ENCODE results near the gene ERCC2. TPM values are rescaled to one million over a fixed set of nuclear protein-coding genes. Genes with fewer than 3 reads are reported as not detected.
"Not testable (repeated sequence)": the region's sequence is repeated elsewhere in the genome, so short reads cannot be mapped to it uniquely, and the experiment has no call there.

The ERCC2 gene
- total and polyA plus RNA-seq, 9 donors, result 6.6 to 19.9 (median 15.0) TPM

DNA sequence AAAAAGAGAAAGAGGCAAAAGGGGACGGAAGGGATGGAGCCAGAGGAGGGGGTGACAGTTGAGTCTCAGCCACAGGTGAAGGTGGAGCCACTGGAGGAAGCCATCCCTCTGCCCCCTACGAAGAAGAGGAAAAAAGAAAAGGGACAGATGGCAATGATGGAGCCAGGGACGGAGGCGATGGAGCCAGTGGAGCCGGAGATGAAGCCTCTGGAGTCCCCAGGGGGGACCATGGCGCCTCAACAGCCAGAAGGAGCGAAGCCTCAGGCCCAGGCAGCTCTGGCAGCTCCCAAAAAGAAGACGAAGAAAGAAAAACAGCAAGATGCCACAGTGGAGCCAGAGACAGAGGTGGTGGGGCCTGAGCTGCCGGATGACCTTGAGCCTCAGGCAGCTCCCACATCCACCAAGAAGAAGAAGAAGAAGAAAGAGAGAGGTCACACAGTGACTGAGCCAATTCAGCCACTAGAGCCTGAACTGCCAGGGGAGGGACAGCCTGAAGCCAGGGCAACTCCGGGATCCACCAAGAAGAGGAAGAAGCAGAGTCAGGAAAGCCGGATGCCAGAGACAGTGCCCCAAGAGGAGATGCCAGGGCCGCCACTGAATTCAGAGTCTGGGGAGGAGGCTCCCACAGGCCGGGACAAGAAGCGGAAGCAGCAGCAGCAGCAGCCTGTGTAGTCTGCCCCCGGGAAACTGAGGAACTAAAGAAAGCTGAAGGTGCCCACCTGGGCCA lies 38.6 kb upstream of the ERCC2 start:
- no peak for DNase-seq
- Histone ChIP-seq H3K4me1 (ENCODE audit: control insufficient read depth, insufficient read depth, low read length) (peaks cover 32% of the 10 kb centered on the region), H3K9me3 (replicated peaks; ENCODE audit: control insufficient read depth, low read depth, low read length) (no peaks in the 10 kb centered on the region), H3K27me3 (ENCODE audit: control insufficient read depth, insufficient read depth, low read length) (peaks cover 21% of the 10 kb centered on the region), H3K36me3 (ENCODE audit: control insufficient read depth, insufficient read depth, low read length) (peaks cover 32% of the 10 kb centered on the region), H3K4me3 (ENCODE audit: low read length) (no peak overlapping the region), H3K27ac (ENCODE audit: low read length) (no peak overlapping the region)
- 79% methylated on average over 14 of the region's 15 CpGs for WGBS (ENCODE audit: insufficient coverage)

DNA sequence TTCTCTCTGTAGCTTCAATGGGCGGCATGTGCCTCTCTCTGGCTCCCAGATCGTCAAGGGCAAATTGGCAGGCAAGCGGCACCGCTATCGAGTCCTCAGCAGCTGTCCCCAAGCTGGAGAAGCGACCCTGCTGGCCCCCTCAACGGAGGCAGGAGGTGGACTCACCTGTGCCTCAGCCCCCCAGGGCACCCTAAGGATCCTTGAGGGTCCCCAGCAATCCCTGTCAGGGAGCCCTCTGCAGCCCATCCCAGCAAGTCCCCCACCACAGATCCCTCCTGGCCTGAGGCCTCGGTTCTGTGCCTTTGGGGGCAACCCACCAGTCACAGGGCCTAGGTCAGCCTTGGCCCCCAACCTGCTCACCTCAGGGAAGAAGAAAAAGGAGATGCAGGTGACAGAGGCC lies 37.7 kb upstream of the ERCC2 start:
- WGBS (ENCODE audit: insufficient coverage), result 88% methylated on average over 7 of the region's 8 CpGs
- H3K4me3 ChIP-seq (ENCODE audit: low read length), result no peak overlapping the region
- peaks cover 29% of the 10 kb centered on the region for H3K27me3 ChIP-seq (ENCODE audit: control insufficient read depth, insufficient read depth, low read length)
- peaks cover 24% of the 10 kb centered on the region for H3K36me3 ChIP-seq (ENCODE audit: control insufficient read depth, insufficient read depth, low read length)
- no peak overlapping the region for H3K27ac ChIP-seq (ENCODE audit: low read length)
- DNase-seq, result no peak
- peaks cover 34% of the 10 kb centered on the region for H3K4me1 ChIP-seq (ENCODE audit: control insufficient read depth, insufficient read depth, low read length)
- no peaks in the 10 kb centered on the region for H3K9me3 ChIP-seq (replicated peaks; ENCODE audit: control insufficient read depth, low read depth, low read length)

DNA sequence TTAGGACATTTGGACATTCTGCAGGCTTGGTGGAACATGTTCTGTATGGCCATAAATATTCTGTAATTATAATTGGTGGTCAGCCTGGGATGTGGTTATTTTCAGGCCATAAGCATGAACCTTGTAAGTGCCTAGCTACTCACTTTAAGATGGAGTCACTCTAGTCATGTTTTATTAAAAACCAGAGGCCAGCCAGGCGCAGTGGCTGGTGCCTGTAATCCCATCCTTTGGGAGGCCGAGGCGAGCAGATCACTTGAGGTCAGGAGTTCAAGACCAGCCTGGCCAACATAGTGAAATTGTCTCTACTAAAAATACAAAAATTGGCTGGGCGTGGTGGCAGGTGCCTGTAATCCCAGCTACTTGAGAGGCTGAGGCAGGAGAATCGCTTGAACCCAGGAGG lies 37.2 kb upstream of the ERCC2 start:
- not testable (repeated sequence) for DNase-seq; H3K9me3 ChIP-seq (replicated peaks; ENCODE audit: control insufficient read depth, low read depth, low read length); H3K4me3 ChIP-seq (ENCODE audit: low read length); H3K27ac ChIP-seq (ENCODE audit: low read length)
- Histone ChIP-seq H3K4me1 (ENCODE audit: control insufficient read depth, insufficient read depth, low read length) (peaks cover 38% of the 10 kb centered on the region), H3K27me3 (ENCODE audit: control insufficient read depth, insufficient read depth, low read length) (peaks cover 35% of the 10 kb centered on the region), H3K36me3 (ENCODE audit: control insufficient read depth, insufficient read depth, low read length) (peaks cover 18% of the 10 kb centered on the region)
- WGBS (ENCODE audit: insufficient coverage), result 90% methylated on average over 2 of the region's 5 CpGs

DNA sequence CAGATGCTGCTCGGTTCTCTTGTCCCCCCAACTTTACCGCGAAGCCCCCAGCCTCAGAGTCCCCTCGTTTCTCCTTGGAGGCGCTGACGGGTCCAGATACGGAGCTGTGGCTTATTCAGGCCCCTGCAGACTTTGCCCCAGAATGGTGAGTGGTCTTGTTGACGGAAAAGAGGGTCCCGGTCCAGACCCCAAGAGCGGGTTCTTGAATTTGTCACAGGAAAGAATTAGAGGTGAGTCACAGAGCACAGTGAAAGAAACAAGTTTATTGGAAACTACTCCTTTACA lies 36.7 kb upstream of the ERCC2 start:
- peaks cover 40% of the 10 kb centered on the region for H3K27me3 ChIP-seq (ENCODE audit: control insufficient read depth, insufficient read depth, low read length)
- peak overlapping the region; percentile 79 for H3K4me3 ChIP-seq (ENCODE audit: low read length)
- H3K27ac ChIP-seq (ENCODE audit: low read length), result no peak overlapping the region
- no peaks in the 10 kb centered on the region for H3K9me3 ChIP-seq (replicated peaks; ENCODE audit: control insufficient read depth, low read depth, low read length)
- 0% methylated on average over 3 of the region's 10 CpGs for WGBS (ENCODE audit: insufficient coverage)
- peaks cover 18% of the 10 kb centered on the region for H3K36me3 ChIP-seq (ENCODE audit: control insufficient read depth, insufficient read depth, low read length)
- DNase-seq, result no peak
- H3K4me1 ChIP-seq (ENCODE audit: control insufficient read depth, insufficient read depth, low read length), result peaks cover 39% of the 10 kb centered on the region

DNA sequence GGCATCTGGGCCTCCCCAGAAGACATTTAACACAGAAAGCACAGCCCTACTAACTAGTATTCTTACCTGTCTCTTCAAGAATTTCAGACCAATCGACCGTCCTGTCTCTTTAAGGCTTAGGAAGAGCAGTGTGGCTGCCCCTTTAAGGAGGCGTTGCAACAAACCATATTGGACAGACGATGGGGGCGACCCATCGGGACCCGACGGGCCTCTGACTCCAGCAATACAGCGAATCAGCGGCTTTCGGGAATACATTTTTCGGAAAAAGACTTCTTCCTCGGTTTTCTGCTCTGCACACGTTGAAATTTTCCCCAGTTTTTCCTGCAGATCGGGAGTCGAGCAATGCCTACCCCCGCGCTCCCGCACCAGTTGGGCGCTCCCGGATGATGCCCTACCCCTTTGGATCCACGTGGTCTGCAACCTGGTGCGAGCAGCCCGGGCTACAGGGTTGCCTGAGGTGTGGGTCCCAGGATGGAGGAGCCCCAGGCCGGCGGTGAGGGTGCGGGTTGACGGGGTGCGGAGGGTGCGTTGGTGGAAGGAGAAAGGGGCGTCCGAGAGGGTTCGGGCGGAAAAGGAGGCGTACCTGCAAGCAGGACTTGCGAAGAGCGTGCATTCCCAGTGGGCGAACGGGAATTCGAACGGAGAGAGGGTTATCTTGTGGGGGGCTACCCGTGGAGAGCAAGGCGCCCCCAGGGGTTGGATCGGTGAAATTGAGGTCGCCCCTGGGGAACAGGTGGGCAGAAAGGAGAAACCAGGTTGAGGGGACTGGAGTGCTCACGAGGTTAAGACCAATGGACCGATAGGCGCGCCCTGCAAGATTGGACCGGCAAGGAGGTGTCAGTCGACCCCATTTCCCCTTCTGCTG lies 36.1 kb upstream of the ERCC2 start, which contains the start of gene POLR1G:
POLR1G (plus strand) TSS at position 419 of the 865 bp plus-strand sequence; CDS start at position 472, 53 bp downstream.
- under 1% methylated on average over 51 of the region's 51 CpGs for WGBS (ENCODE audit: insufficient coverage)
- H3K4me3 ChIP-seq (ENCODE audit: low read length), result peak within 1 kb of the TSS; percentile 79
- peak; percentile 93 for DNase-seq
- H3K4me1 ChIP-seq (ENCODE audit: control insufficient read depth, insufficient read depth, low read length), result peaks cover 39% of the 10 kb centered on the region
- no peaks in the 10 kb centered on the region for H3K9me3 ChIP-seq (replicated peaks; ENCODE audit: control insufficient read depth, low read depth, low read length)
- peaks cover 17% of the 10 kb centered on the region for H3K36me3 ChIP-seq (ENCODE audit: control insufficient read depth, insufficient read depth, low read length)
- H3K27me3 ChIP-seq (ENCODE audit: control insufficient read depth, insufficient read depth, low read length), result peaks cover 44% of the 10 kb centered on the region
- peak within 1 kb of the TSS; percentile 90 for H3K27ac ChIP-seq (ENCODE audit: low read length)

DNA sequence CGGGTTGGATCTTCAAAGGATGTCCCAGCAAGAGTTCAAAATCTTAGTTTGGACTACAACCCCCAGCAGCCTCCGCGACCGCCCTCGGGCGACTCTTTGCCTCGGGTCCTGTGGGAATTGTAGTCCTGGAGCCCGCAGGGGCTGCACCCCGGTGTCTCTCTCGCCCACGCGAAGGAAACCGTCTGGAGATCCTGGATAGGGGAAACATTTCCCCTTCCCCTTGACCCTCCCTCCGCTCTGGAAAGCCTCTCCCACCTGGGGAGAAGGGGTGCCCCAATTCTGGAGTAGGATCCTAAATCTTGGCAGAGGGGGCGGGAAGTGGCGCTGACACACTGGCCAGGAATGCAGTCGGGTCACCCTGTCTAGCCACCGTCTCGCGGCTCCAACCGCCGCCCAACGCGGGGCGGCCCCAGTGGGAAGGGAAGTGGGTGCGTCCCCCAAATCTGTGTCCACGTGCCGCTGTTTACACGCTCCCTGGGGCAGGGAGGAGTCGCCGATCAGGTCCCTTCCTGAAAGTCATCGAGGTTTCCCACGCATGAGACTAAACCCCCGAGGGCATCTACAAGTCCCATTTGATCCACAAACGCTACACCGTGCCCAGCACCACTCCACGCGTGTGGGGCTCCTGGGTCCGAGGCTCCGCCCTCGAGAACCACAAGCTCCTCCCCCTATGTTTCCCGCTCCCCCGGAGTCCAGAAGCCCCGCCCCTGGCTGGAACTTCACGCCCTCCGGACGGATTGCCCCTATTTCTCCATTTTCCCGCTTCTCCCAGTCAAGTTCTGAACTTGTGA lies 35.3 kb upstream of the ERCC2 start:
- peaks cover 39% of the 10 kb centered on the region for H3K4me1 ChIP-seq (ENCODE audit: control insufficient read depth, insufficient read depth, low read length)
- WGBS (ENCODE audit: insufficient coverage), result under 1% methylated on average over 36 of the region's 48 CpGs
- peak overlapping the region; percentile 90 for H3K27ac ChIP-seq (ENCODE audit: low read length)

DNA sequence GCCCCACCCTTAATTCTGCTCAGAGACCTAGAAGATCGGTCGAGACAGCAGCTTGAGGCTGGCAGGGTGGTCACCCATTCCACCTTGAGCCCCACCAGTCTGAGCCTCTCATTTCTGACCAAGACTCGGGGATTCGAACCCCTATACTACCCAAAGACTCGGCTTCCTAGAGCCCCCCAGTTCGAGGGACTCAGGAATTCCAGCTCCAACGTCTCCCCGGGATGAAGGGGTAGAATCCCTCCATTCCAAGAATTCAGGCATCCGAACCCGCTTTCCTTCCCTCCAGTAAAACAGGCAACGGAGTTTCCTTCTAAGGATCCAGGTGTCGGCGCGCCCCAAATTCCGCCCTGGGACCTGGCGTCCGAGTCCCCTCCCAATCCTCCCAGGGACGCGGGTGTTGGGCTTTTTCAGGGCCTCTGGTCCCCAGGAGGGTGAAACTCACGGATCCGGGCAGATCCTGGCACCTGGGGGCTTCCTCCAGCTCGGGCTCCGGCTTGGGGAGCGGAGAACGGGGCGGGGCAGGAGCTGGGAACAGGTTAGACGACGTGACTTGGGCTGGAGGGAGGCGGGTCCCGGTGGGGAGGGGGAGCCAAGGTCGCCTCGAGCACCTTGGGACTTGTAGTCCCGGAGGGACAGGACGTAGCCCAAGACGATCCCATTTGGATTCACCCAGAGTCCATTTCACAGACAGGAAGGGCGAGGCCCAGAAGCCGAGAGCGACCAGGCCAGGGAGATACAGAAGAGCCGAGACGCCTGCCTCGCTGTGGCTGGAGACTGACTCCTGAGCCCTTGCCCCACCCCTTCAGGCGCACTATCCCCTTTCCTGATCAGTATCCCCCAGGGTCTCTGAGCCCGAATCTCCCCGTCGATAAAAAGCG lies 34.4 kb upstream of the ERCC2 start, which contains the start of gene PPP1R13L:
PPP1R13L (minus strand) TSS at position 513 of the 878 bp plus-strand sequence. CDS start 6,751 bp downstream, outside the sequence.
- H3K4me1 ChIP-seq (ENCODE audit: control insufficient read depth, insufficient read depth, low read length), result peaks cover 39% of the 10 kb centered on the region
- peak; percentile 61 for DNase-seq
- H3K27me3 ChIP-seq (ENCODE audit: control insufficient read depth, insufficient read depth, low read length), result peaks cover 48% of the 10 kb centered on the region

More for the DNA sequence above, 35.3 kb upstream of the ERCC2 start:
- peak; percentile 92 for DNase-seq
- Histone ChIP-seq H3K4me3 (ENCODE audit: low read length) (peak overlapping the region; percentile 79), H3K36me3 (ENCODE audit: control insufficient read depth, insufficient read depth, low read length) (peaks cover 11% of the 10 kb centered on the region), H3K9me3 (replicated peaks; ENCODE audit: control insufficient read depth, low read depth, low read length) (no peaks in the 10 kb centered on the region), H3K27me3 (ENCODE audit: control insufficient read depth, insufficient read depth, low read length) (peaks cover 44% of the 10 kb centered on the region)

DNA sequence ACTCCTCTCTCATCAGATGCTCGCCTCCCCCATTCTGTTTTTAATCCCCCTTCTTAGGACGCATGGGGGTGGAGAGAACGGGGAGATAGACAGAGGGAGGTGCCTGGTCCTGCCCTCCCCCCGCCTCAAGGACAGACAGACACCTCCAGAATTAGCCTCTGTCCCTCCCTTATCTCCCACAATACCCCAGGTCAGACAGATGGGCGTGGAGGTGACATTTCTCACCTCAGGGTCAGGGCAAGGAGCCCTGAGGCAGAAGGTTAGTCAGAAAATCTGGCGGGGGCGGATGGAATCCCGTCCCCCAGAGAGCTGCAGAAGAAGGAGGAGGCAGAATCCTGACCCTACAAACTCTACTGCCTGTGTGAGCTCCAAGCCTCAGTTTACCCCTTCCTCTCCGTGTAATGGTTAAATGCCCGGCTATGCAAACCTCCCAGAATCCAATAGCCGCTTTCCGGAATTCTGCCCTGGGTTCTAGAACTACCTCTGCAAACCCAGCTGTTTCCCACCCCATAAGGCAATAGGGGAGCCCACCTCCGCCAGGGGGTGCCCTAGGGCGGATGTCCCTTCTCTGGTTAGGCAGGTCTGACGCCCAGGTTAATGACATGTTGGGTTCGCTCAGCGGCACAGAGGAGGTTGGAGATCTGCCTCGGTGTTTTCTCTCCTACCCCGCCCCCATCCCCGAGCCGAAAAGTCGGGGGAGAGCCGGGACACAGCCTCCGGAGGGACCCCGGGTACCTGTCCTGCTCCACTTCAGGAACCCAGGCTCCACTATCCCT lies 33.6 kb upstream of the ERCC2 start:
- WGBS (ENCODE audit: insufficient coverage), result 6% methylated on average over 15 of the region's 25 CpGs
- H3K9me3 ChIP-seq (replicated peaks; ENCODE audit: control insufficient read depth, low read depth, low read length), result no peaks in the 10 kb centered on the region
- H3K4me1 ChIP-seq (ENCODE audit: control insufficient read depth, insufficient read depth, low read length), result peaks cover 39% of the 10 kb centered on the region
- H3K36me3 ChIP-seq (ENCODE audit: control insufficient read depth, insufficient read depth, low read length), result peaks cover 7% of the 10 kb centered on the region
- H3K27me3 ChIP-seq (ENCODE audit: control insufficient read depth, insufficient read depth, low read length), result peaks cover 48% of the 10 kb centered on the region
- DNase-seq, result peak; percentile 28
- no peak overlapping the region for H3K27ac ChIP-seq (ENCODE audit: low read length)
- H3K4me3 ChIP-seq (ENCODE audit: low read length), result no peak overlapping the region

More for the DNA sequence above, 34.4 kb upstream of the ERCC2 start, which contains the start of gene PPP1R13L:
- H3K9me3 ChIP-seq (replicated peaks; ENCODE audit: control insufficient read depth, low read depth, low read length), result no peaks in the 10 kb centered on the region
- peak within 1 kb of the TSS; percentile 90 for H3K27ac ChIP-seq (ENCODE audit: low read length)
- under 1% methylated on average over 29 of the region's 46 CpGs for WGBS (ENCODE audit: insufficient coverage)
- H3K36me3 ChIP-seq (ENCODE audit: control insufficient read depth, insufficient read depth, low read length), result peaks cover 11% of the 10 kb centered on the region
- H3K4me3 ChIP-seq (ENCODE audit: low read length), result peak within 1 kb of the TSS; percentile 79

Data from muscle of leg (tissue), 11 donors.